AG20443 (cell line): ENCODE results near the gene ARFGAP1.

ENCODE experiments used
- DNase-seq: peaks from one replicate; pipeline ENCODE4 v3.0.0; 2012; ENCODE audit warnings: low spot score, mixed read lengths

Gene ARFGAP1

GRCh38 chr20:63272105-63273058, at the start of gene ARFGAP1:
Gene ARFGAP1, plus strand, starts transcription at chr20:63272813. Its CDS starts 2,768 bp downstream, at chr20:63275581.
- peak; percentile 98 for DNase-seq

GRCh38 chr20:63223121-63223825, 49.3 kb upstream of the ARFGAP1 start:
- peak; percentile 57 for DNase-seq

- no peak for DNase-seq
These were observed 48.8 kb upstream of the ARFGAP1 start for GRCh38 chr20:63223826-63224207.

GRCh38 chr20:63224412-63225081, 48.1 kb upstream of the ARFGAP1 start:
- DNase-seq: no peak

GRCh38 chr20:63225082-63225454, 47.5 kb upstream of the ARFGAP1 start:
- DNase-seq: no peak

- DNase-seq: no peak
These were observed 46.3 kb upstream of the ARFGAP1 start for GRCh38 chr20:63226042-63226943.

- DNase-seq: no peak
These were observed 45.4 kb upstream of the ARFGAP1 start for GRCh38 chr20:63227260-63227659.

GRCh38 chr20:63228806-63229205, 43.8 kb upstream of the ARFGAP1 start:
- no peak for DNase-seq

- DNase-seq: peak; percentile 85
These were observed 41.8 kb upstream of the ARFGAP1 start for GRCh38 chr20:63230800-63231268.

- peak; percentile 76 for DNase-seq
These were observed 40.2 kb upstream of the ARFGAP1 start for GRCh38 chr20:63232235-63233060.

- DNase-seq: no peak
These were observed 39.6 kb upstream of the ARFGAP1 start for GRCh38 chr20:63233061-63233344.

- no peak for DNase-seq
These were observed 38.7 kb upstream of the ARFGAP1 start for GRCh38 chr20:63233924-63234323.

- DNase-seq: peak; percentile 43
These were observed 37.8 kb upstream of the ARFGAP1 start for GRCh38 chr20:63234693-63235398.

- DNase-seq: no peak
These were observed 37.1 kb upstream of the ARFGAP1 start, which contains the start of gene BIRC7 for GRCh38 chr20:63235399-63235983. Gene BIRC7, plus strand, starts transcription at chr20:63235905. Its CDS starts 192 bp downstream, at chr20:63236097.

GRCh38 chr20:63236116-63236837, 36.3 kb upstream of the ARFGAP1 start:
- DNase-seq: no peak

GRCh38 chr20:63238031-63238430, 34.6 kb upstream of the ARFGAP1 start:
- no peak for DNase-seq

GRCh38 chr20:63238514-63239125, 34.0 kb upstream of the ARFGAP1 start:
- no peak for DNase-seq

- no peak for DNase-seq
These were observed 33.2 kb upstream of the ARFGAP1 start for GRCh38 chr20:63239431-63239830.
